Nephron (organoid): ENCODE results near the gene GPR35.

Source experiments
- H3K27ac Mint-ChIP-seq, 3 experiments: 2 replicates each; pipeline ENCODE4 v1.8.0; 2020; ENCODE audit warnings: mixed read lengths in 3 of 3, mild to moderate bottlenecking in 2 of 3, moderate library complexity in 1 of 3
- H3K27me3 Mint-ChIP-seq: 2 replicates; pipeline ENCODE4 v1.8.0; 2021; ENCODE audit warnings: low read depth, mild to moderate bottlenecking, moderate library complexity, mixed read lengths
- H3K36me3 Mint-ChIP-seq: 2 replicates; pipeline ENCODE4 v1.8.0; 2020; ENCODE audit warnings: low read depth, mixed read lengths
- H3K4me1 Mint-ChIP-seq: 2 replicates; pipeline ENCODE4 v1.8.0; 2020; ENCODE audit warnings: mixed read lengths
- H3K4me3 Mint-ChIP-seq, 3 experiments: 2 replicates each; pipeline ENCODE4 v1.8.0; 2020; ENCODE audit warnings: mild to moderate bottlenecking in 3 of 3, mixed read lengths in 3 of 3, moderate library complexity in 2 of 3
- H3K9me3 Mint-ChIP-seq: 2 replicates; pipeline ENCODE4 v1.8.0; 2020; ENCODE audit warnings: mixed read lengths
- TF ChIP-seq, protein P1 (sequence below), 3 experiments: fragments of 200-600 bp; sonication (generic); IDR thresholded peaks; one replicate each; pipeline ENCODE4 v1.5.0; 2021; ENCODE audit warnings: antibody characterized with exemption in 3 of 3; ENCODE audit not compliant: unreplicated experiment in 3 of 3

The GPR35 gene

DNA sequence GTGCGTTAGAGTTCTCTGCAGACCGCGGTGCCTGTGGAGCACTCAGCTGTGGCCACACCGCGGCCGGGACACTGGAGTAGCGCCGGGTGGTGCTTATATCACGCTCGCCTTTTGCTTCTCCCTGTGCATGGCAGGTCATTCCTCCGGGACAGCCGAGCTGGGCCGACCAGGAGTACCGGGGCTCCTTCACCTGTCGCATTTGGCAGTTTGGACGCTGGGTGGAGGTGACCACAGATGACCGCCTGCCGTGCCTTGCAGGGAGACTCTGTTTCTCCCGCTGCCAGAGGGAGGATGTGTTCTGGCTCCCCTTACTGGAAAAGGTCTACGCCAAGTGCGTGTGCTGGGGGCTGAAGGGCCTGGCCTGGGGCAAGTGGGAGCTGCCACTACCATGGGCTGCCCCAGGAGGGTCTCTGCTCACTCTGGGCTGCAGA, 34.6 kb upstream of the GPR35 start:
- no peak overlapping the region for H3K27ac Mint-ChIP-seq
- TF ChIP-seq, protein P1, sequence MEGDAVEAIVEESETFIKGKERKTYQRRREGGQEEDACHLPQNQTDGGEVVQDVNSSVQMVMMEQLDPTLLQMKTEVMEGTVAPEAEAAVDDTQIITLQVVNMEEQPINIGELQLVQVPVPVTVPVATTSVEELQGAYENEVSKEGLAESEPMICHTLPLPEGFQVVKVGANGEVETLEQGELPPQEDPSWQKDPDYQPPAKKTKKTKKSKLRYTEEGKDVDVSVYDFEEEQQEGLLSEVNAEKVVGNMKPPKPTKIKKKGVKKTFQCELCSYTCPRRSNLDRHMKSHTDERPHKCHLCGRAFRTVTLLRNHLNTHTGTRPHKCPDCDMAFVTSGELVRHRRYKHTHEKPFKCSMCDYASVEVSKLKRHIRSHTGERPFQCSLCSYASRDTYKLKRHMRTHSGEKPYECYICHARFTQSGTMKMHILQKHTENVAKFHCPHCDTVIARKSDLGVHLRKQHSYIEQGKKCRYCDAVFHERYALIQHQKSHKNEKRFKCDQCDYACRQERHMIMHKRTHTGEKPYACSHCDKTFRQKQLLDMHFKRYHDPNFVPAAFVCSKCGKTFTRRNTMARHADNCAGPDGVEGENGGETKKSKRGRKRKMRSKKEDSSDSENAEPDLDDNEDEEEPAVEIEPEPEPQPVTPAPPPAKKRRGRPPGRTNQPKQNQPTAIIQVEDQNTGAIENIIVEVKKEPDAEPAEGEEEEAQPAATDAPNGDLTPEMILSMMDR (IDR thresholded peaks at IDR 0.05; ENCODE audit: unreplicated experiment in 3 of 3) = no peak
- H3K4me1 Mint-ChIP-seq = peaks cover 22% of the 10 kb centered on the region
- H3K36me3 Mint-ChIP-seq = peaks cover 16% of the 10 kb centered on the region
- peak overlapping the region in 2 of 3 experiments; percentile 32 to 61 for H3K4me3 Mint-ChIP-seq
- no peaks in the 10 kb centered on the region for H3K9me3 Mint-ChIP-seq
- H3K27me3 Mint-ChIP-seq = no peaks in the 10 kb centered on the region

DNA sequence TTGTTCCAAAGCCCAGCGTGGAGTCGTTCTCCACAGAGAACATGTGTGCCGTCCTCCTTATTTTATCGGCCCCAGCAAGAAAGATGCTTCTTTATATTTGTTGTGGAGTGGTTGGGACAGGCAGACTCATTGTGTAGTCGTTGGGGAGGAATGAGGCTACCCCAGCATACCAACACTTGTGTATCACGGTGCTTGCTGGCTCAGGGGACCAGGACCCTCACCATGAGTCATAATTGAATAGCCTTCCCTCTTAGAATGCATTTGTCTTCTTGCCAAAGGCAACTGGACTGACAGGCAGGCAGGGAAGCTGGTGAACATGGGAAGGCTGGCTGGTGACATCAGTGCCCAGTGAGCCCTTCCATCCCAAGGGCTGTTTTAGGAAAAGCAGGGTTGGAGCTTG, 34.1 kb upstream of the GPR35 start:
- peaks cover 17% of the 10 kb centered on the region for H3K4me1 Mint-ChIP-seq
- H3K9me3 Mint-ChIP-seq = no peaks in the 10 kb centered on the region
- H3K27me3 Mint-ChIP-seq = no peaks in the 10 kb centered on the region
- peak overlapping the region in 1 of 3 experiments; percentile 61 for H3K4me3 Mint-ChIP-seq
- TF ChIP-seq, protein P1 (IDR thresholded peaks at IDR 0.05; ENCODE audit: unreplicated experiment in 3 of 3) = no peak
- H3K36me3 Mint-ChIP-seq = peaks cover 16% of the 10 kb centered on the region
- H3K27ac Mint-ChIP-seq = peak overlapping the region in 1 of 3 experiments; percentile 38

DNA sequence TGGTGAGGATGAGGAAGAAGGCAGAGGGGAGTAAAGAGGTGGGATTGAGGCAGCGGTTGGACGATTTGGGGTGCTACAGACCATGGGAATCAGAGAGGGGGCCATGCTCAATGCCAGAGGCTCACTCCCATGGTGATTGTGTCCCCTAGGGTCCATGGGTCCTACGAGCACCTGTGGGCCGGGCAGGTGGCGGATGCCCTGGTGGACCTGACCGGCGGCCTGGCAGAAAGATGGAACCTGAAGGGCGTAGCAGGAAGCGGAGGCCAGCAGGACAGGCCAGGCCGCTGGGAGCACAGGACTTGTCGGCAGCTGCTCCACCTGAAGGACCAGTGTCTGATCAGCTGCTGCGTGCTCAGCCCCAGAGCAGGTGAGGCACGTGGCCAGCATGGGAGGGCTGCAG, 33.5 kb upstream of the GPR35 start:
- Mint-ChIP-seq H3K27ac (peak overlapping the region in 1 of 3 experiments; percentile 38), H3K36me3 (peaks cover 16% of the 10 kb centered on the region), H3K4me3 (no peak overlapping the region), H3K27me3 (no peaks in the 10 kb centered on the region), H3K4me1 (peaks cover 17% of the 10 kb centered on the region), H3K9me3 (no peaks in the 10 kb centered on the region)
- TF ChIP-seq, protein P1 (IDR thresholded peaks at IDR 0.05; ENCODE audit: unreplicated experiment in 3 of 3) = no peak

DNA sequence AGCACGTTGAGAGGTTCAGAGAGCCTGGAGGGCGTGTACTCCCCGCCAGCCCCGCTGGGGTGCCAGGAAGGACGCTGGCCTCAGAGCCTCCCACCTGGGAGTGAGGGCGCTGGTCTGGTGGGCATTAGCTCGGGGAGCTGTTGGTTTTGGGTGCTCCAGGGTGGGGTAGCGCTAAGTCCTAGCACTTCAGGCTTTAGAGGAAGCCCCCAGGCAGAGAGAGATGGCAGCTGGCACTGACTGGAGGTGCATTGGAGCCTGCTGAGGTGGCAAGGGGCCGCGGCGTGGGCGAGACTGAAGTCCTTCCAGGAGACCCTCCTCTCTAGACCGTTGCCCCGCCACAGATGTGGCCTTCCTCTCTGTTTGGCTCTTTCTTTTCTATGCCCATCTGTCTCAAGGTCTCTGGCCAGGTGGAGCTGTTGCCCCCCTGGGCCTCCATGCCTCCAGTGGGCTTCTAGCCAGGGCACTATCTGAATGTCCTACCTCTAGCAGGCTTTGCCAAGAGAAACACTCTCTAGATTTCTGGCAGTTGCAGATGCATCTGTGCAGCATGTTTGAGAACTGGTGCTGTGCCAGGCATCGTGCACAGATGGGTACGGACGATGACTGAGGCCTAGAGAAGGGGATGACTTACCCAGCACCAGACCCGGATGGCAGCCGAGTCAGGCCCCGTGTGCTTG, 32.1 kb upstream of the GPR35 start:
- Mint-ChIP-seq H3K4me1 (peaks cover 8% of the 10 kb centered on the region), H3K9me3 (no peaks in the 10 kb centered on the region), H3K4me3 (no peak overlapping the region), H3K27ac (no peak overlapping the region), H3K36me3 (peaks cover 16% of the 10 kb centered on the region), H3K27me3 (no peaks in the 10 kb centered on the region)
- TF ChIP-seq, protein P1 (IDR thresholded peaks at IDR 0.05; ENCODE audit: unreplicated experiment in 3 of 3) = no peak

DNA sequence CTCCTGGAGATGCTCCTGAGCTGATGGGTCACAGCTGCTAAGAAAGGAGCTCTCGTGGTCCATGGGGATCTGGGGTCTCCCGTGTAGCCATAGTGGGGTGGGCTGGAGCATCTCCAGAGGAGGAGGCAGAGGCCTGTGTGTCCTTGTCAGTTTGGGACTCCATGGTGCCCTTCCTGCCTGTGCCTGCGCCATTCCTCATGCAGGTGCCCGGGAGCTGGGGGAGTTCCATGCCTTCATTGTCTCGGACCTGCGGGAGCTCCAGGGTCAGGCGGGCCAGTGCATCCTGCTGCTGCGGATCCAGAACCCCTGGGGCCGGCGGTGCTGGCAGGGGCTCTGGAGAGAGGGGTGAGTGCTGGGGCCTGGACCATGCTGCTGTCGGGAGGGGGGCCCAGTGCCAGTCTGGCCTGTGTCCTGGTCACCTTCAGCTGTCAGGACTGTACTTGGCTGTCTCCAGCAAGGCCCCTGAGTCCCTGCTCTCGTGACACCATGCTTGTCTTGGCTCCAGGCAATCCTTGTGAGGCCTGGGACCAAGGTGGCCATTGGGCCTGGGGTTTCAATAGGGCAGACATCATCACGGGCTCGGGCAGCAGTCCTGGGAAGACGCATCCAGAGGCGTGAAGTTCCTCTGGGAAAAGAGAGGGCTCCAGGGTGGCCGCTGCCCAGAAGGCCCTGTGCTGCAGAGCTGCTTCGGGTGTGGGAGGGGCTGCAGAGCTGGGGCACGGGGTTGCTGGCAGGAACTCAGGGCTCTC, 31.4 kb upstream of the GPR35 start:
- Mint-ChIP-seq H3K27ac (no peak overlapping the region), H3K36me3 (peaks cover 12% of the 10 kb centered on the region), H3K4me3 (no peak overlapping the region), H3K9me3 (no peaks in the 10 kb centered on the region), H3K4me1 (peaks cover 1% of the 10 kb centered on the region), H3K27me3 (no peaks in the 10 kb centered on the region)
- TF ChIP-seq, protein P1 (IDR thresholded peaks at IDR 0.05; ENCODE audit: unreplicated experiment in 3 of 3) = no peak
